ENCODE data around the gene FOXD4.
"Not testable (repeated sequence)": the region's sequence is repeated elsewhere in the genome, so short reads cannot be mapped to it uniquely, and the experiment has no call there.

Gene FOXD4

GRCh38 chr9:117995-118467 is at the start of gene FOXD4:
FOXD4 (minus strand) TSS chr9:118417; CDS start chr9:118119, 298 bp downstream.
- not testable (repeated sequence) for H3K27ac ChIP-seq (ENCODE audit: low read depth, low read length); H3K27me3 ChIP-seq (ENCODE audit: low read length); H3K36me3 ChIP-seq (ENCODE audit: low read length); H3F3A ChIP-seq (ENCODE audit: insufficient read depth); H3K4me2 ChIP-seq (ENCODE audit: low read depth, low read length, poor library complexity, severe bottlenecking); H2AFZ ChIP-seq (ENCODE audit: low read depth, low read length, severe bottlenecking); H3K4me3 ChIP-seq (ENCODE audit: insufficient read depth, low read length, poor library complexity, severe bottlenecking); H3K79me2 ChIP-seq (ENCODE audit: insufficient read depth, low read length); H3K9ac ChIP-seq (ENCODE audit: low read length); H4K20me1 ChIP-seq (ENCODE audit: low read depth, low read length); H3K9me3 ChIP-seq (ENCODE audit: insufficient read depth, low read length); H3K9me2 ChIP-seq (replicated peaks; ENCODE audit: insufficient read depth, low read length)

GRCh38 chr9:159871-160270 is 41.7 kb upstream of the FOXD4 start:
- not testable (repeated sequence) for H3K36me3 ChIP-seq (ENCODE audit: low read length); H3K9me2 ChIP-seq (replicated peaks; ENCODE audit: insufficient read depth, low read length); H2AFZ ChIP-seq (ENCODE audit: low read depth, low read length, severe bottlenecking); H3K27ac ChIP-seq (ENCODE audit: low read depth, low read length); H3K79me2 ChIP-seq (ENCODE audit: insufficient read depth, low read length); H3F3A ChIP-seq (ENCODE audit: insufficient read depth); H4K20me1 ChIP-seq (ENCODE audit: low read depth, low read length); H3K9me3 ChIP-seq (ENCODE audit: insufficient read depth, low read length); H3K4me3 ChIP-seq (ENCODE audit: insufficient read depth, low read length, poor library complexity, severe bottlenecking); H3K4me2 ChIP-seq (ENCODE audit: low read depth, low read length, poor library complexity, severe bottlenecking); H3K9ac ChIP-seq (ENCODE audit: low read length); H3K27me3 ChIP-seq (ENCODE audit: low read length)

GRCh38 chr9:151173-151572 is 33.0 kb upstream of the FOXD4 start:
- H3K9me2 ChIP-seq (replicated peaks; ENCODE audit: insufficient read depth, low read length); H3K36me3 ChIP-seq (ENCODE audit: low read length); H3K4me3 ChIP-seq (ENCODE audit: insufficient read depth, low read length, poor library complexity, severe bottlenecking); H3K27ac ChIP-seq (ENCODE audit: low read depth, low read length); H3K27me3 ChIP-seq (ENCODE audit: low read length); H3K4me2 ChIP-seq (ENCODE audit: low read depth, low read length, poor library complexity, severe bottlenecking); H3K9me3 ChIP-seq (ENCODE audit: insufficient read depth, low read length); H3K9ac ChIP-seq (ENCODE audit: low read length); H2AFZ ChIP-seq (ENCODE audit: low read depth, low read length, severe bottlenecking); H3F3A ChIP-seq (ENCODE audit: insufficient read depth); H3K79me2 ChIP-seq (ENCODE audit: insufficient read depth, low read length); H4K20me1 ChIP-seq (ENCODE audit: low read depth, low read length): not testable (repeated sequence)

GRCh38 chr9:139880-140279 is 21.7 kb upstream of the FOXD4 start:
- H3K9me2 ChIP-seq (replicated peaks; ENCODE audit: insufficient read depth, low read length); H4K20me1 ChIP-seq (ENCODE audit: low read depth, low read length); H2AFZ ChIP-seq (ENCODE audit: low read depth, low read length, severe bottlenecking); H3K9ac ChIP-seq (ENCODE audit: low read length); H3K36me3 ChIP-seq (ENCODE audit: low read length); H3K4me3 ChIP-seq (ENCODE audit: insufficient read depth, low read length, poor library complexity, severe bottlenecking); H3K9me3 ChIP-seq (ENCODE audit: insufficient read depth, low read length); H3K27ac ChIP-seq (ENCODE audit: low read depth, low read length); H3K79me2 ChIP-seq (ENCODE audit: insufficient read depth, low read length); H3K27me3 ChIP-seq (ENCODE audit: low read length); H3K4me2 ChIP-seq (ENCODE audit: low read depth, low read length, poor library complexity, severe bottlenecking); H3F3A ChIP-seq (ENCODE audit: insufficient read depth): not testable (repeated sequence)

- H3K4me3 ChIP-seq (ENCODE audit: insufficient read depth, low read length, poor library complexity, severe bottlenecking); H2AFZ ChIP-seq (ENCODE audit: low read depth, low read length, severe bottlenecking); H3F3A ChIP-seq (ENCODE audit: insufficient read depth); H3K79me2 ChIP-seq (ENCODE audit: insufficient read depth, low read length); H3K9me2 ChIP-seq (replicated peaks; ENCODE audit: insufficient read depth, low read length); H4K20me1 ChIP-seq (ENCODE audit: low read depth, low read length); H3K36me3 ChIP-seq (ENCODE audit: low read length); H3K9ac ChIP-seq (ENCODE audit: low read length); H3K4me2 ChIP-seq (ENCODE audit: low read depth, low read length, poor library complexity, severe bottlenecking); H3K27me3 ChIP-seq (ENCODE audit: low read length); H3K27ac ChIP-seq (ENCODE audit: low read depth, low read length); H3K9me3 ChIP-seq (ENCODE audit: insufficient read depth, low read length): not testable (repeated sequence)
These were observed 848 bp downstream of the FOXD4 start for GRCh38 chr9:117144-117994.

GRCh38 chr9:116239-117077 is 1.8 kb downstream of the FOXD4 start:
- not testable (repeated sequence) for H3K4me2 ChIP-seq (ENCODE audit: low read depth, low read length, poor library complexity, severe bottlenecking); H3K27me3 ChIP-seq (ENCODE audit: low read length)

GRCh38 chr9:115118-115451 is 3.1 kb downstream of the FOXD4 start:
- H3K4me2 ChIP-seq (ENCODE audit: low read depth, low read length, poor library complexity, severe bottlenecking); H2AFZ ChIP-seq (ENCODE audit: low read depth, low read length, severe bottlenecking); H4K20me1 ChIP-seq (ENCODE audit: low read depth, low read length); H3F3A ChIP-seq (ENCODE audit: insufficient read depth); H3K79me2 ChIP-seq (ENCODE audit: insufficient read depth, low read length); H3K9me3 ChIP-seq (ENCODE audit: insufficient read depth, low read length); H3K27ac ChIP-seq (ENCODE audit: low read depth, low read length); H3K4me3 ChIP-seq (ENCODE audit: insufficient read depth, low read length, poor library complexity, severe bottlenecking); H3K36me3 ChIP-seq (ENCODE audit: low read length); H3K27me3 ChIP-seq (ENCODE audit: low read length); H3K9ac ChIP-seq (ENCODE audit: low read length); H3K9me2 ChIP-seq (replicated peaks; ENCODE audit: insufficient read depth, low read length): not testable (repeated sequence)

More at GRCh38 chr9:116239-117077, 1.8 kb downstream of the FOXD4 start:
- H3K27ac ChIP-seq (ENCODE audit: low read depth, low read length); H3K9me3 ChIP-seq (ENCODE audit: insufficient read depth, low read length); H3K79me2 ChIP-seq (ENCODE audit: insufficient read depth, low read length); H3K4me3 ChIP-seq (ENCODE audit: insufficient read depth, low read length, poor library complexity, severe bottlenecking); H3K9ac ChIP-seq (ENCODE audit: low read length); H4K20me1 ChIP-seq (ENCODE audit: low read depth, low read length); H2AFZ ChIP-seq (ENCODE audit: low read depth, low read length, severe bottlenecking); H3F3A ChIP-seq (ENCODE audit: insufficient read depth); H3K9me2 ChIP-seq (replicated peaks; ENCODE audit: insufficient read depth, low read length); H3K36me3 ChIP-seq (ENCODE audit: low read length): not testable (repeated sequence)

All from SU-DHL-6 (cell line).